Astrocyte (in vitro differentiated cells and primary cell): Measurements from ENCODE around the gene FKBP1B.

Experiments
- CTCF ChIP-seq: IDR thresholded peaks from 2 replicates; pipeline ENCODE4 v1.5.1; 2011; ENCODE audit warnings: low read depth, mild to moderate bottlenecking, inconsistent platforms, low read length, moderate library complexity; ENCODE audit not compliant: insufficient read depth
- EZH2 ChIP-seq: IDR thresholded peaks from 2 replicates; pipeline ENCODE4 v1.6.1; 2012; ENCODE audit warnings: mild to moderate bottlenecking, low read length, inconsistent platforms; ENCODE audit not compliant: insufficient read depth

GRCh38 chr2:24073816-24074215 lies 24.3 kb downstream of the FKBP1B start:
- TF ChIP-seq CTCF: no peak
- TF ChIP-seq EZH2: no peak
